ENCODE measurements around the gene TTN. TPM values are rescaled to one million over a fixed set of nuclear protein-coding genes. Genes with fewer than 3 reads are reported as not detected.

The TTN gene
- total and polyA plus RNA-seq, 9 donors: 0.17 to 12.9 (median 1.2) TPM

- DNase-seq: peak in 2 of 5 donors; percentile 35 to 38
- 1% methylated on average over 10 of the region's 10 CpGs for WGBS, 3 donors
- H3K4me1 ChIP-seq (ENCODE audit: insufficient read depth): peaks cover 9% of the 10 kb centered on the region
Observed at GRCh38 chr2:178478130-178478438, 329.1 kb downstream of the TTN start.

GRCh38 chr2:178477443-178478129 is 329.6 kb downstream of the TTN start:
- intact Hi-C loops (cut with DNase I): loop anchor here in 1 of 4 donors (1.0 kb wide), 1 partner anchor 26 kb away; the partner anchor contains the start of genes PJVK and PRKRA

More at GRCh38 chr2:178478130-178478438, 329.1 kb downstream of the TTN start:
- Histone ChIP-seq H3K9me3 (no peaks in the 10 kb centered on the region), H3K27ac (peak overlapping the region; percentile 86 to 91), H3K4me3 (peak overlapping the region; percentile 92), H3K27me3 (no peaks in the 10 kb centered on the region), H3K36me3 (no peaks in the 10 kb centered on the region)
- intact Hi-C loops (cut with DNase I): loop anchor here in 1 of 4 donors (1.0 kb wide), 1 partner anchor 27 kb away; the partner anchor contains the start of genes PJVK and PRKRA
- TF ChIP-seq EP300 (IDR thresholded peaks at IDR 0.05): no peak
- TF ChIP-seq POLR2A (IDR thresholded peaks at IDR 0.05): no peak
- no peak for TF ChIP-seq CTCF (IDR thresholded peaks at IDR 0.05)

GRCh38 chr2:178476477-178476876 is 330.7 kb downstream of the TTN start:
- Histone ChIP-seq H3K36me3 (no peaks in the 10 kb centered on the region), H3K27me3 (no peaks in the 10 kb centered on the region), H3K4me1 (ENCODE audit: insufficient read depth) (peaks cover 2% of the 10 kb centered on the region), H3K9me3 (no peaks in the 10 kb centered on the region), H3K4me3 (no peak overlapping the region), H3K27ac (no peak overlapping the region)
- no peak for TF ChIP-seq POLR2A (IDR thresholded peaks at IDR 0.05)
- TF ChIP-seq EP300 (IDR thresholded peaks at IDR 0.05): no peak
- TF ChIP-seq CTCF (IDR thresholded peaks at IDR 0.05): no peak
- no peak for DNase-seq
- intact Hi-C loops (cut with DNase I): no loop called here

More at GRCh38 chr2:178477443-178478129, 329.6 kb downstream of the TTN start:
- Histone ChIP-seq H3K36me3 (no peaks in the 10 kb centered on the region), H3K9me3 (no peaks in the 10 kb centered on the region), H3K27ac (peak overlapping the region in 1 of 2 donors; percentile 86), H3K27me3 (no peaks in the 10 kb centered on the region), H3K4me3 (peak overlapping the region; percentile 92), H3K4me1 (ENCODE audit: insufficient read depth) (peaks cover 7% of the 10 kb centered on the region)
- DNase-seq: no peak
- no peak for TF ChIP-seq POLR2A (IDR thresholded peaks at IDR 0.05)
- no peak for TF ChIP-seq EP300 (IDR thresholded peaks at IDR 0.05)
- TF ChIP-seq CTCF (IDR thresholded peaks at IDR 0.05): no peak
- 2 to 5% (median 2%) methylated on average over 3 of the region's 3 CpGs for WGBS, 3 donors

Other genes with a start within 250 kb of the TTN start
- gene CCDC141, start 242.7 kb upstream of the TTN start, total RNA-seq: 1 to 10 TPM in 2 of 7 donors, under 1 TPM in 5; 0.35 to 6.2 (median 0.85) TPM
- gene CCDC141, start 242.7 kb upstream of the TTN start, polyA plus RNA-seq: under 1 TPM; 0.47 to 0.50 TPM

Data from ovary (tissue), 9 donors.